Neuron (in vitro differentiated cells): ENCODE data around the gene CEACAM18.
A peak's percentile ranks its signal among the peaks of the same experiment; 100 is the strongest.
"Not testable (repeated sequence)": the region's sequence is repeated elsewhere in the genome, so short reads cannot be mapped to it uniquely, and the experiment has no call there.

Experiments
- H2AFZ ChIP-seq: one replicate; pipeline ENCODE4 v1.6.1; 2013; ENCODE audit warnings: low read depth, mild to moderate bottlenecking, inconsistent platforms, low read length, moderate library complexity
- H3K27me3 ChIP-seq: one replicate; pipeline ENCODE4 v1.6.1; 2013; ENCODE audit warnings: low read length; ENCODE audit not compliant: insufficient read depth
- H3K36me3 ChIP-seq: one replicate; pipeline ENCODE4 v1.6.1; 2013; ENCODE audit warnings: low read length; ENCODE audit not compliant: insufficient read depth
- H3K4me1 ChIP-seq: one replicate; pipeline ENCODE4 v1.6.1; 2013; ENCODE audit warnings: low read length; ENCODE audit not compliant: insufficient read depth
- H3K4me3 ChIP-seq: 2 replicates; pipeline ENCODE4 v1.5.1; 2013; ENCODE audit warnings: mild to moderate bottlenecking, low read length, moderate library complexity
- H3K9me3 ChIP-seq: one replicate; pipeline ENCODE4 v1.6.1; 2013; ENCODE audit warnings: low read length

Gene CEACAM18

DNA sequence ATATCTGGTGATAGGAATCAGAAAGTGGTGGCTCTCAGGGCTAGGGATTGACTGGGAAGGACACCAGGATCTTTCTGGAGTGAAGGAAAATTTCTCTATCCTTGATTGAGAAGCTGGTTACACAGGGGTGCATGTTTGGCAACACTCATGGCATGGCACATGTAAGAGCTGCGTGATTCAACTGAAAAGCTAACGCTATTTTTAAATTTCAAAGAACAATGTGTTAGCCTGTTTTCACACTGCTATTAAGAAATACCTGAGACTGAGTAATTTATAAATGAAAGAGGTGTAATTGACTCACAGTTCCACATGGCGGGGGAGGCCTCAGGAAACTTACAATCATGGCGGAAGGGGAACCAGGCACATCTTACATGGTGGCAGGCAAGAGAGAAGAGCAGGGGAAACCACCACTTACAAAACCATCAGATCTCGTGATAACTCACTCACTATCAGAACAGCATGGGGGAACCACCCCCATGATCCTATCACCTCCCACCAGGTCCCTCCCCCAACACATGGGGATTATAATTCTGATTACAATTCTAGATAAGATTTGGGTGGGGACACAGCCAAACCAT, 27.5 kb upstream of the CEACAM18 start:
- Histone ChIP-seq H3K27me3 (peaks cover 16% of the 10 kb centered on the region), H3K36me3 (no peaks in the 10 kb centered on the region), H3K4me1 (no peaks in the 10 kb centered on the region), H3K9me3 (no peaks in the 10 kb centered on the region), H2AFZ (no peak overlapping the region), H3K4me3 (no peak overlapping the region)

DNA sequence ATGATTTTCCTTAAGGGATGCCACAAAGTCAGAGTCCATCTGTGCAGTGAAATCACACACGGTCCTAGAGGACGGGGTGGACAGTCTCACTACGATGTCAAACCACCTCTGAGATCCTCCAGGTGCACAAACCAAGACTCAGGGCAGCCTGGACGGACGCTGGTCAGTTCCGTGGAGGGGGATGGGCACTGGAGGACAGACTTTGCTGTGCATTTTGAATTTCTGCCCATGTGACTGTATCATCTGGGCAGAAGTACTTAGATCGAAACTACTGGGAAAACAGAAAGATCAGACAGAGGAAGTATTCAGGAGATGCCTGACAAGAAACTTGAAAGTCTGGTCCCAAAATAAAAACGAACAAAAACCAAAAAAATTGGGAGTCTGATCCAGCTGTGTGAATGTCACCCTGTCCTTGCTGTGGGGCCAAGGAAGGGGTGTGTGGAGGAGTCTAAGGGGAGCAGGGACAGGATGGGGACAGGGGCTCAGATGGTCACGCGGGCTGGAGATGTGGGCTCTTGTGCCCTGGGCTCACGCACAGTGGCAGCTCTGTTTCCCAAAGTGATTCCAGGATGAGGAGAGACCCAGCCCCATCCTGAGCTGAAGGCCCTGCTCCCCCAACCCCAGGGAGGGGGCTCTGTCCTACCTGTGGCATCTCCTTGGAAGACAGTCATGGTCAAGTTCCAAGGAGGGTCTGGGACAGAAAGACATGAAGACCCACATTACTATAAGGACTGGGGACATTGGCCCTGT, 21.6 kb upstream of the CEACAM18 start:
- H2AFZ ChIP-seq, result no peak overlapping the region
- peaks cover 32% of the 10 kb centered on the region for H3K27me3 ChIP-seq
- peaks cover 2% of the 10 kb centered on the region for H3K4me1 ChIP-seq
- no peaks in the 10 kb centered on the region for H3K9me3 ChIP-seq
- H3K4me3 ChIP-seq, result no peak overlapping the region
- H3K36me3 ChIP-seq, result no peaks in the 10 kb centered on the region

DNA sequence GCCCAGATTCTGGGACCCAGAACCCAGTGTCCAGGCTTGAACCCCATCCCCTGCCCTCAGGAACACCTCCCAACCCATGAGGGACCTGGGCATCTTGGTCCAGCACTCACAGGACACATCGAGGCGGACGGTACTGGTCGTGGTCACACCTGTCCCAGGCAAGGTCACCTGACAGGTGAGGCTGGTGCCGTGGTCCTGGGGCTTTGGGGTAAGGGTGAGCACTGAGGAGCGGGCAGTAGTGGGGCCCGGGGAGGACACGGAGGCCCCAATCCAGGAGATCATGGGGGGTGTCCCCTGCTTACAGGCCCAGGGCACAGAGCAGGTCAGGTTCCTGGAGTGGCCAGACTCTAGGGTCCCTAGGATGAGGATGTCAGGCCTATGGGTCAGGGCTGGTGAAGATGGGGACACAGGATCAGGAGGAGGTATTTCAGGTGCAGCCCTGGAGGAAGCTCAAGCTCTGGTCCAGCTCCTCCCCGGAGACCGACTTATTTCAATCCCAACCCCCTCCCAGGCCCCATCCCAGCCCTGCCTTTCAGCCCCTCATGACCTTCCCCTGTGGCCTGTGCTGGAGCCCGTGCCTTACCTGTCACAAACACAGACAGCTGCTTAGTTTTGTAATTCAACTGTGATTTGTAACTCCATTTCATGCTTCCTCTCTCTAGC, 20.9 kb upstream of the CEACAM18 start:
- H3K4me3 ChIP-seq, result no peak overlapping the region
- H3K4me1 ChIP-seq, result peaks cover 2% of the 10 kb centered on the region
- peaks cover 36% of the 10 kb centered on the region for H3K27me3 ChIP-seq
- H3K36me3 ChIP-seq, result no peaks in the 10 kb centered on the region
- H3K9me3 ChIP-seq, result no peaks in the 10 kb centered on the region
- no peak overlapping the region for H2AFZ ChIP-seq

DNA sequence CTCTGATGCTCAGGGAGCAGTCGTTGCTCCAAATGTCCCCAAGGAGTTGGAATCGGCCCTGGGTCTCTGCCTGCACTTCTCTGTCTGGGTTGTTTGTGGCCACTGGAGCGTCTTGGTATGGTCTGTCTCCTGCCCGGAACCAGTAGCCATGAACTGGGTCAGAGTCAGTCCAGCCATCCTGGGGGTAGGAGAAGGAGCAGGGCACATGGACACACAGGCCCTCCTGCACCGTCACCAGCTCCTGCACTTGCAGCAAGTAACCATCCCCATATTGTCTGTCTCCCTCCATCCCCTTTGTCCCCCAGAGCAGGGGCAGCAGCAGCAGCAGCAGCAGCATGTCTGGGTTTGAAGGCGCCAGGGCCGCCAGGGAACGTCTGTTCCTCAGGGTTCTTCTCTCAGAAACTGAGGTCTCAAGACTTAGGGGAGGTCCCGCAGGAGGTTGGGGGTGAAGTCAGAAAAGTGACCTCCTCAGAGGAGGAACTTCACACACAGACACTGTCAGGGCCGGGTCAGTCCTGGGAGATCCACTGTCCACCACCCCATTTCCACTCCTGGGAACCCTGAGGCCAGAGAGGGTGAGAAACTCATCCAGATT, 20.2 kb upstream of the CEACAM18 start, which contains the start of gene SIGLEC8:
Gene SIGLEC8, minus strand, starts transcription at position 404 of the 595 bp plus-strand sequence. Its CDS starts 67 bp downstream, at position 337.
- Histone ChIP-seq H2AFZ (no peak within 1 kb of the TSS), H3K36me3 (no peaks in the 10 kb centered on the region), H3K9me3 (no peaks in the 10 kb centered on the region), H3K4me1 (peaks cover 2% of the 10 kb centered on the region), H3K27me3 (peaks cover 42% of the 10 kb centered on the region), H3K4me3 (no peak within 1 kb of the TSS)

DNA sequence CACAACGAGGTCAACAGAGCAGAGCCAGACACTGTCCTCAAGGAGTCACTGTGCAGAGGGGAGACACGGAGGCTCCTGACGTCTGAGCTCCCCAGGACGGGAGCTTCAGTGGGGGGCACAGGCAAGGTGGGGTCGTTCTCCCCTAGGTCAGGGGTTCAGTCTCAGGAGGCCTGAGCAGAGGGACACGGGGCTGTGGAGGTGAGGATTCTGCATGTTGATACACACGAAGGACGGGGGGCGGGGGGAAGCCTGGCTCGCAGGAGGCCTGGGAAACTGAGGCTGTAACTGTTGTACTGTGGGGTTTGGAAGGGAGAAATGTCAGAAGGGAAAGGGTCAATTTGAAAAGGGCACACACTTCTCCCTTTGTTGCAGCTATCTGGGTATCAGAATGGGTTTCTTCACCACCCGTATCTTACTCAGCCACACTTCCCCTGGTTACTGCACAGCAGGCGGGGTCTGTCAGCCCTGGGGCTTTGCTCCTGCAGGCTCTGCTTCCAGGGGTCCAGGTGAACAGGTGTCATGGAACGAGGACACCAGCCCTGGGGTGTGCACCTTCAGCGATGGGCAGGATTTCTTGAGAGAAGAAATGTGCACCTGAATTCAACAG, 19.3 kb upstream of the CEACAM18 start:
- H2AFZ ChIP-seq, result no peak overlapping the region
- H3K27me3 ChIP-seq, result peaks cover 40% of the 10 kb centered on the region
- H3K36me3 ChIP-seq, result no peaks in the 10 kb centered on the region
- H3K9me3 ChIP-seq, result no peaks in the 10 kb centered on the region
- H3K4me3 ChIP-seq, result no peak overlapping the region
- peaks cover 2% of the 10 kb centered on the region for H3K4me1 ChIP-seq

DNA sequence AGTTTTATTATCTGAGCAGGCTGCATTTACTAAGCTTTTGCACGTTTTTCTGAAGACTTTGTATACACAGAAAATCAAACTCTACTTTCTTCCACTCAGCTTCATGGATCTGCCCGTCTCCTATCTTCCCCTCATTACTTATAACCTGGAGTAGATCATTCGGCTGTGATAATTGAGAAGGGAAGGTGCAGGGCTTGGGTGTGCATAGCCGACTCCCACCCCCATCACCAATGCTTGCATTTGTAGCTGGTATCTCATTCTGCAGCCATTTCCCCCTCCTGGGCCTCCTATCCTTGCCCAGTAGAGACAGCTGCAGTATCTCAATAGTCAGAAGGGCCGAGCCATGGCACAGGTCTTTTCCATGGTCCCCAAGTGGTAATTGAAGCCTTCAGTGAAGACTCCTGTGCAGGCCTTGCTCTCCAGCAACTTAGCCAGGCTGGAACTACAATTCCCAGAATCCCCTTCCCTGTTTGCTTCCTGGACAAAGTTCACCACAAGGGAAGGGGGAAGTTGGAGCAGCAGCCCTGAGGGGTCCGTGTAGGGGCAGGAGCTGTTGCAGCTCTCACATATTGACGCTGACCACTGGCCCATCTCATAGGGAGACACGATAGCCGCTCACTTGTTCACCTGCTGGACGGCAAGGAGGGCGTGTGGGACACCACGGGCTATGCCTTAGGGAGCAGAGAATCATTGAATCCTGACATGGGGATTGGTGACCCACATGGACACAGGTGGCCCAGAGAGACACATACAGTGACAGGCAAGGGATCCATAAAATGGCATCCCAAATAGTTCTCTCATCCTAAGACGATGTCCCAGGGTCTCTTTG, 18.0 kb upstream of the CEACAM18 start:
- Histone ChIP-seq H3K4me3 (peak overlapping the region; percentile 39), H3K36me3 (no peaks in the 10 kb centered on the region), H3K27me3 (peaks cover 38% of the 10 kb centered on the region), H2AFZ (peak overlapping the region; percentile 2), H3K9me3 (no peaks in the 10 kb centered on the region), H3K4me1 (peaks cover 2% of the 10 kb centered on the region)

DNA sequence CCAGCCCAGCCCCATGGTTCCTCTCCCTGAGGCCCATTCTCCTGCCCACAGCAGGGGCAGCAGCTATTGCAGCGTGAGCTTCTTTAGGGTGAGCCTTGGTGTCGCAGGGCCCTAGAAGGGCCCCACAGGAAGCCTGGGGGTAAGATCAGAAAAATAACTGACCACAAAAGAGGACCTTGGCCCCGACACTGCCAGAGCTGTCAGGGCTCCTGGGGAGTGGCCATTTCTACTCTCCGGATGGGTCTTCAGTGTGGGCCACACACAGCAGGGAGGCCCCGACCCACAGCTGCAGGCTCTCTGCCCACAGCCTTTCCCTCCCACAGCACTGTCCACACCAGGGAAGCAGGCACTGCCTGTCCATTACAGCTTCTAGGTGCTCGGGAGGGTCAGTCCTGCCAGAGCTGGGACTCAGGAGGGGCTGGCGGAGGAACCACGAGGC, 16.6 kb upstream of the CEACAM18 start:
- H3K36me3 ChIP-seq, result no peaks in the 10 kb centered on the region
- H3K4me3 ChIP-seq, result no peak overlapping the region

DNA sequence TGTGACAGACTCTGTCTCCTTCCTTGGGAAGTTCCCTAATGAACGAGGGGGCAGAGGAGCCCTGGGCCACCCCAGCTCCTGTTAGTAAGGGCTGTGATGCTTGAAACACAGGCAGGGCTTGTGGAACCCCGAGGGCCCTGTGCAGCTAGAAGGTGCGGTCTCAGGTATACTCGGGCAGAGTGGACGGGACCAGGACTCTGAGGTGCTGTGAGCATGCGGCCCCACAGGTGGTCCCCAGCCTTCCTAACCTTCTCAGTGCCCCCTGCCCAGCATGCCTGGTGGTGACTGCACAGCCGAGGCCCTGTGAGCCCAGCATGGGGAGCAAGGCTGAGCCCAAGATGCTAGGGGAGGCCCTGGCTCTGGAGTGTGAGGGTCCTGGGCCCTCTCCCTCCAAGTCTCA, 16.1 kb upstream of the CEACAM18 start:
- H3K4me1 ChIP-seq, result peaks cover 2% of the 10 kb centered on the region
- H3K9me3 ChIP-seq, result no peaks in the 10 kb centered on the region
- no peak overlapping the region for H2AFZ ChIP-seq
- H3K36me3 ChIP-seq, result no peaks in the 10 kb centered on the region
- no peak overlapping the region for H3K4me3 ChIP-seq
- peaks cover 37% of the 10 kb centered on the region for H3K27me3 ChIP-seq

More for the DNA sequence above, 16.6 kb upstream of the CEACAM18 start:
- Histone ChIP-seq H2AFZ (no peak overlapping the region), H3K27me3 (peaks cover 38% of the 10 kb centered on the region), H3K4me1 (peaks cover 2% of the 10 kb centered on the region), H3K9me3 (no peaks in the 10 kb centered on the region)

DNA sequence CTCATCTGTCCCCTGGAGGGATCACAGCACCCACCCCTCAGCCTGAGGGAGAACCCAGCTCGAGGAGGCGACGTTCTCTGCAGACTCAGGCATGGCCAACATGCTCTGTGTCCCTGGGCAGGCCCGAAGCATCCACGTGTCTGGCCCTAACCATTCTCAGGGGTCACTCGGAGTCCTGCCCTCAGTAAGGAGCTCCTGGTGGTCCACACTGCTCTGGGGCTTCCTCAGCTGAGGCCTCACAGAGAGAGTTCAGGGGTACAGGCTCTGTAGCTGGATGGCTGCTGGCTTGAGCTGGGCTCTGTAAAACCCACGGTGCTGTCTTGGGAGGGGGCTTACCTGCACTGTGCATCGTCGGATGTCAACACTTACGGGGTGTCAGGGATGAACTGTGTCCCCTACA, 15.7 kb upstream of the CEACAM18 start:
- no peaks in the 10 kb centered on the region for H3K9me3 ChIP-seq
- no peaks in the 10 kb centered on the region for H3K36me3 ChIP-seq
- H3K4me1 ChIP-seq, result peaks cover 2% of the 10 kb centered on the region
- H3K27me3 ChIP-seq, result peaks cover 34% of the 10 kb centered on the region
- H2AFZ ChIP-seq, result no peak overlapping the region
- no peak overlapping the region for H3K4me3 ChIP-seq

DNA sequence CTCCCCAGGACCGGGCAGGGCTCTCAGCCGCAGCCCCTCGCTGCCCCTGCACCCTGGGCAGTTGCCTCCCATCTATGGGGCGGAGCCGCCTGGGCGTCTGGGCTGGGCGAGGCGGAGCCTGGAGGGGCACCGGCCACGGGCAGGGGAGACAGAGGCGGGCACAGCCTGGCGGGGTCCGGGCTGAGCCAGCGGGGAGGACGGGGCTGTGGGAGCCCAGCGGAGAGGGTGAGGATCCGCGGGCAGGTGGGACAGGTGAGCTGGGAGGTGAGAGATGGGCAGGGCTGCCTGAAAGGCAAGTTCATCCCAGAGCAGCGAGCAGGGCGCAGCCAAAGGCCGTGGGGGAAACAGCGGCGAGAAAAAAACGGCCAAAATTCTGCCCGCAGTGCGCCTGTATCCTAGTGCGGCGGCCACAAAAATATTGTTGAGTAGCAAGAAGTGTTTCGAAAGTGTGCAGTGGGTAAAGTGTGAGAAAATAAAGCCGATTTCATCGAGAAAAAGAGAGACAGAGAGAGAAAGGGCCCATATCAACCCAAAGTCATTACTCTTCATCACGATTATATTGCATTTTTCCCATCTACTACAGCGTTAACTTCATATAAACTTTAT, 14.3 kb upstream of the CEACAM18 start:
- peaks cover 23% of the 10 kb centered on the region for H3K27me3 ChIP-seq
- not testable (repeated sequence) for H3K4me1 ChIP-seq, H3K36me3 ChIP-seq, H3K9me3 ChIP-seq, H2AFZ ChIP-seq, H3K4me3 ChIP-seq

DNA sequence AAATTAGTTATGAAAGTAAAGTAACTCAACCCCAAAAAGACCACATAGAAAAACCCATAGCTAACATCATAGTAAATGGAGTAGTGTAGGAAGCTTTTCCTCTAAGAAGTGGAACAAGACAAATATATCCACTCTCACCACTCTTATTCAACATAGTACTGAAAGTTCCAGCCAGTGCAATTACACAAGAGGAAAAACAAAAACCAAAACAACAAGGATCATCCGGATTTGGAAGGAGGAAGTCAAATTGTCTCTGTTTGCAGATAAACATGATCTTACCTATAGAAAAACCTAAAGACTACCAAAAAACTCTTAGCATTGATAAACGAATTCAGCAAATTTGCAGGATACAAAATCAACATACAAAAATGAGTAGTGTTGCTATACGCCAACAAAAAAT, 11.6 kb upstream of the CEACAM18 start:
- Histone ChIP-seq H3K4me3 (no peak overlapping the region), H3K4me1 (no peaks in the 10 kb centered on the region), H3K9me3 (no peaks in the 10 kb centered on the region), H3K27me3 (peaks cover 18% of the 10 kb centered on the region), H2AFZ (no peak overlapping the region), H3K36me3 (no peaks in the 10 kb centered on the region)
